Urinary bladder (tissue), 4 donors: ENCODE data around the gene ABCC2. TPM values are rescaled to one million over a fixed set of nuclear protein-coding genes. Genes with fewer than 3 reads are reported as not detected.
"Not testable (repeated sequence)": the region's sequence is repeated elsewhere in the genome, so short reads cannot be mapped to it uniquely, and the experiment has no call there.

ENCODE experiments used
- DNase-seq: peaks from one replicate; pipeline ENCODE4 v3.0.0-alpha.2; 2015; ENCODE audit errors: extremely low spot score
- H3K27ac ChIP-seq: one replicate; pipeline ENCODE4 v1.5.1; 2013; ENCODE audit warnings: low read depth, mild to moderate bottlenecking, moderate library complexity
- H3K36me3 ChIP-seq: one replicate; pipeline ENCODE4 v1.6.1; 2013; ENCODE audit warnings: mild to moderate bottlenecking, moderate library complexity; ENCODE audit not compliant: insufficient read depth
- H3K4me1 ChIP-seq: one replicate; pipeline ENCODE4 v1.6.1; 2013; ENCODE audit warnings: mild to moderate bottlenecking, moderate library complexity; ENCODE audit not compliant: insufficient read depth
- H3K4me3 ChIP-seq: one replicate; pipeline ENCODE4 v1.5.1; 2013; ENCODE audit warnings: low read depth, low read length
- WGBS: extraction: QIAGEN DNeasy Blood & Tissue Kit; methylation state at CpG from one replicate; pipeline ENCODE4 v1.1.7; 2013; 5-methylcytosine and 5-hydroxymethylcytosine counted together
- polyA plus RNA-seq: library from polyadenylated mRNA; stranded (reverse); fragments of 200-250 nt; gene quantifications from one replicate; pipeline ENCODE4 v1.2.3, GENCODE V29; 2013
- total RNA-seq: library from RNA; depleted of rRNA; stranded (reverse); fragments of >200 nt; gene quantifications from one replicate; pipeline ENCODE4 v1.2.3, GENCODE V29; 2014
- donor health status: healthy with polysubstance abuse.
- donor health status: healthy.

The ABCC2 gene
- total and polyA plus RNA-seq, 2 donors, result 2.3 to 2.4 TPM

GRCh38 chr10:99880080-99880835, 97.8 kb downstream of the ABCC2 start:
- H3K27ac ChIP-seq, result peak overlapping the region; percentile 50
- H3K36me3 ChIP-seq, result peaks cover 3% of the 10 kb centered on the region
- no peak for DNase-seq
- no peaks in the 10 kb centered on the region for H3K4me1 ChIP-seq
- WGBS, result 62% methylated on average over 19 of the region's 19 CpGs
- H3K4me3 ChIP-seq, result no peak overlapping the region

DNA sequence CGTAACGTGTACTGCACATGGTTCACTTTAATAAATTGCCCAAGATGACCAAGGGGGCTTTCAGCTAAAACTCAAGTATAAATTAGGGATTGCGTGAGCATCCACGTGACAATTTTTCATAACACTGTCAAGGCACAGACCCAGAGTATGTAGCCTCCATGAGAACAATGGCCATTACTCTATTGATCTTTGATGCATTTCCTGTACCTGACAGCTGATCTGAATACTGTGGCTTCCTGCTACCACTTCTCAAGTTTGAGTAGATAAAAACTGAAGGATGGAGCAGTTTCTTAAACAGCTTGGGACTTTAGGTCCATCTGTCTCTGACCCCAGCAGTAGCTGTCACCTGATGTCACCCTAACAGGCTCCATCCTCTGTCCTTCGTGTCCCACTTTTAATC, 98.9 kb downstream of the ABCC2 start:
- Histone ChIP-seq H3K4me3 (no peak overlapping the region), H3K4me1 (no peaks in the 10 kb centered on the region), H3K36me3 (peaks cover 3% of the 10 kb centered on the region), H3K27ac (no peak overlapping the region)
- DNase-seq, result no peak
- 93% methylated on average over 5 of the region's 5 CpGs for WGBS

DNA sequence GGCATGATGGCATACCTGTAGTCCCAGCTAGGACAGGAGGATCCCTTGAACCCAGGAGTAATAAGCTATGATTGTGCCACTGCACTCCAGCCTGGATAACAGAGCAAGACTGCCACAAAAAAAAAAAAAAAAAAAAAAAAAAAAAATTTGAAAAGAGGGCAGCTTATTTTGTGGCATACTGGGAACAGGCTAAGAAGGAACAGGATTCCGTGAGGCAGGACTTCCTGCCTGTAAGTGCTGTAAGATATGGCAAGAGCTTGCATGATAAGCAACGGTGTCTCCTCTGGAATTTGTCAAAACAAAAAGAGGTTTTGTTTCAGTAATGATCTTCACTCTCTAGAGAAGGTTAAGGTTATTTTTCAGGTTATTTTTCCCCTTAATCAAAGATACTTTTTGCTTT, 101.1 kb downstream of the ABCC2 start:
- WGBS, result 59% methylated on average over 2 of the region's 2 CpGs
- Histone ChIP-seq H3K27ac (no peak overlapping the region), H3K4me1 (no peaks in the 10 kb centered on the region), H3K4me3 (no peak overlapping the region), H3K36me3 (peaks cover 5% of the 10 kb centered on the region)
- no peak for DNase-seq

GRCh38 chr10:99888622-99889021, 106.2 kb downstream of the ABCC2 start:
- H3K4me1 ChIP-seq, result no peaks in the 10 kb centered on the region
- no peak overlapping the region for H3K4me3 ChIP-seq
- H3K36me3 ChIP-seq, result peaks cover 9% of the 10 kb centered on the region
- 76% methylated on average over 4 of the region's 4 CpGs for WGBS
- H3K27ac ChIP-seq, result no peak overlapping the region
- DNase-seq, result no peak

DNA sequence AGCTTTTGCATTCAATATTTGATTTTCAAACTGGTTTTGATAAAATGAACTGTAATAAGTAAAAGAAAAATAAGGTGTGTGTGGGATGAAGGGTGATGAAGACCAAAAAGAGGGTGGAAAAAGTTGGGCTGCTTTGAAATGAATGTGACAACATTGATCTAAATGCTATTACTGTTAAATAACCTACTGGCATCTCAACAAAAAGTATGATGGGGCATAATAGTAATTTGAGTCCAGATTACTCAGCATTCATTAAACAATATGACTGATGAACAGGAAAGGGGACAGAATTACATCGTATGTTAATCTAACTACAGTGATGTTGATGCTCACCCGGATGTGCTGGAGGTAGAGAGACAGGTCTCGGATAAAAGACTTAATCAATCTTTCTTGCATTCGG, 112.2 kb downstream of the ABCC2 start:
- WGBS, result 85% methylated on average over 4 of the region's 4 CpGs
- H3K36me3 ChIP-seq, result peaks cover 12% of the 10 kb centered on the region

DNA sequence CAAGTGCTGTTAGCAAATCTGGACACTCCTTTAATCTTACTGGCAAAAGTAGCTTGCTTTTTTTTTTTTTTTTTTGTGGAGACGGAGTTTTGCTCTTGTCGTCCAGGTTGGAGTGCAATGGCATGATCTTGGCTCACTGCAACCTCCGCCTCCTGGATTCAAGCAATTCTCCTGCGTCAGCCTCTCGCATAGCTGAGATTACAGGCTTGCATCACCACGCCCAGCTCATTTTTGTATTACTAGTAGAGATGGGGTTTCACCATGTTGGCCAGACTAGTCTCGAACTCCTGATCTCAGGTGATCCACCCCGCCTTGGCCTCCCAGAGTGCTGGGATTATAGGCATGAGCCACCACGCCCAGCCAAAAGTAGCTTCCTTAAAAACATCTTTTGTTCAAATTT, 112.6 kb downstream of the ABCC2 start:
- not testable (repeated sequence) for DNase-seq, H3K4me3 ChIP-seq, H3K27ac ChIP-seq, H3K4me1 ChIP-seq
- peaks cover 11% of the 10 kb centered on the region for H3K36me3 ChIP-seq
- whole genome bisulfite sequencing, result 84% methylated on average over 9 of the region's 9 CpGs

More for the DNA sequence above, 112.2 kb downstream of the ABCC2 start:
- DNase-seq, result no peak
- Histone ChIP-seq H3K4me3 (no peak overlapping the region), H3K4me1 (no peaks in the 10 kb centered on the region), H3K27ac (no peak overlapping the region)

DNA sequence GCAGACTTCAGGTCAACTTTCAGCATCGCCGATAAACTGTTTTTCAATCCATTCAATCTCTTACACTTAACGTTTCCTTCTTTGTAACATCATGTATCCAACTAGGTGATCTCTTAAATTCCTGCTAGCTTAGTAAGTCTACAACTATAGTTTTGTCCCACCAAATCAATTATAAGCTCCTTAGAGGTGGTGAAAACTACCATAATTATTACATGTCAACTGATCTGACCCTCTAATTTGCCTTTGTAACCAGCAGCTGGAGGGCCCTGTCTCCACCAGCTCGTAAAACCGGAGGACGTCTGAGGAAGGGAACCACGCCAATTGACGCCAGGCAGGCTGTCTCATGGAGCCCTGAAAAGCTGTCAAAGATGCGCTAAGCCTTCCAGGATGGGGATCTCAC, 113.4 kb downstream of the ABCC2 start:
- 67% methylated on average over 9 of the region's 9 CpGs for WGBS
- Histone ChIP-seq H3K27ac (no peak overlapping the region), H3K4me1 (no peaks in the 10 kb centered on the region), H3K4me3 (no peak overlapping the region), H3K36me3 (peaks cover 11% of the 10 kb centered on the region)
- no peak for DNase-seq

Other genes starting within 250 kb of the ABCC2 start
- gene NKX2-3, start 249.7 kb upstream of the ABCC2 start, total RNA-seq, result 0.11 TPM
- gene NKX2-3, start 249.7 kb upstream of the ABCC2 start, polyA plus RNA-seq, result not detected
- 28.5 TPM for gene SLC25A28, start 162.2 kb upstream of the ABCC2 start, total RNA-seq
- gene SLC25A28, start 162.2 kb upstream of the ABCC2 start, polyA plus RNA-seq, result 83.4 TPM
- gene ENTPD7, start 123.1 kb upstream of the ABCC2 start, total RNA-seq, result 26.2 TPM
- gene ENTPD7, start 123.1 kb upstream of the ABCC2 start, polyA plus RNA-seq, result 7.4 TPM
- gene COX15, start 50.5 kb upstream of the ABCC2 start, total RNA-seq, result 35.9 TPM
- 20.4 TPM for gene COX15, start 50.5 kb upstream of the ABCC2 start, polyA plus RNA-seq
- gene CUTC, start 50.4 kb upstream of the ABCC2 start, total RNA-seq, result 18.1 TPM
- 68.7 TPM for gene CUTC, start 50.4 kb upstream of the ABCC2 start, polyA plus RNA-seq
- gene DNMBP, start 227.3 kb downstream of the ABCC2 start, total RNA-seq, result 31.8 TPM
- 26.2 TPM for gene DNMBP, start 227.3 kb downstream of the ABCC2 start, polyA plus RNA-seq